HG02885 (cell line): ENCODE measurements around the gene INTS1.
"Not testable (repeated sequence)": the region's sequence is repeated elsewhere in the genome, so short reads cannot be mapped to it uniquely, and the experiment has no call there.

ENCODE experiments used
- ATAC-seq: cut with Tn5 transposase; IDR thresholded peaks from one replicate; pipeline ENCODE4 v1.9.1; 2021; ENCODE audit warnings: mild to moderate bottlenecking; ENCODE audit not compliant: unreplicated experiment, poor library complexity

Gene INTS1

GRCh38 chr7:1449951-1450350, 54.2 kb downstream of the INTS1 start:
- ATAC-seq = no peak

GRCh38 chr7:1449501-1449900, 54.7 kb downstream of the INTS1 start:
- ATAC-seq = no peak

- no peak for ATAC-seq
These were observed 55.2 kb downstream of the INTS1 start for GRCh38 chr7:1448958-1449357.

- ATAC-seq = no peak
These were observed 56.5 kb downstream of the INTS1 start for GRCh38 chr7:1447551-1448244.

- no peak for ATAC-seq
These were observed 57.1 kb downstream of the INTS1 start for GRCh38 chr7:1447112-1447511.

GRCh38 chr7:1446620-1447032, 57.6 kb downstream of the INTS1 start:
- ATAC-seq = no peak

GRCh38 chr7:1446026-1446425, 58.2 kb downstream of the INTS1 start:
- not testable (repeated sequence) for ATAC-seq

- no peak for ATAC-seq
These were observed 58.8 kb downstream of the INTS1 start for GRCh38 chr7:1445341-1445740.

- ATAC-seq = no peak
These were observed 59.3 kb downstream of the INTS1 start for GRCh38 chr7:1444925-1445322.

- no peak for ATAC-seq
These were observed 59.8 kb downstream of the INTS1 start for GRCh38 chr7:1444214-1444924.

- not testable (repeated sequence) for ATAC-seq
These were observed 60.5 kb downstream of the INTS1 start for GRCh38 chr7:1443587-1444200.

- ATAC-seq = no peak
These were observed 61.6 kb downstream of the INTS1 start for GRCh38 chr7:1442355-1443124.

GRCh38 chr7:1441615-1442354, 62.4 kb downstream of the INTS1 start:
- ATAC-seq = no peak

- no peak for ATAC-seq
These were observed 63.6 kb downstream of the INTS1 start for GRCh38 chr7:1440620-1441019.

- ATAC-seq = no peak
These were observed 64.5 kb downstream of the INTS1 start for GRCh38 chr7:1439373-1440363.

GRCh38 chr7:1438821-1439220, 65.4 kb downstream of the INTS1 start:
- ATAC-seq = no peak

GRCh38 chr7:1438208-1438607, 66.0 kb downstream of the INTS1 start:
- no peak for ATAC-seq

- ATAC-seq = no peak
These were observed 66.9 kb downstream of the INTS1 start for GRCh38 chr7:1437155-1437880.
